Measurements from ENCODE around the gene TTLL13. TPM values are rescaled to one million over a fixed set of nuclear protein-coding genes. Genes with fewer than 3 reads are reported as not detected.

Gene TTLL13
- total RNA-seq, 2 donors from 2014 or later, result not detected

- DNase-seq (ENCODE audit: low spot score), result no peak
Measured at GRCh38 chr15:90219421-90220141, 29.8 kb upstream of the TTLL13 start.

GRCh38 chr15:90221246-90221900, 28.0 kb upstream of the TTLL13 start:
- peaks cover 55% of the 10 kb centered on the region for H3K36me3 ChIP-seq
- no peak overlapping the region for H3K4me3 ChIP-seq
- H3K27me3 ChIP-seq, result no peaks in the 10 kb centered on the region
- TF ChIP-seq CTCF (IDR thresholded peaks at IDR 0.05), result peak; percentile 66 to 88
- H3K9me3 ChIP-seq, result no peaks in the 10 kb centered on the region
- peak overlapping the region; percentile 48 to 62 for H3K27ac ChIP-seq
- H3K4me1 ChIP-seq, result peaks cover 0 to 12% of the 10 kb centered on the region in 2 donors
- peak; percentile 82 for DNase-seq (ENCODE audit: low spot score)

More at GRCh38 chr15:90219421-90220141, 29.8 kb upstream of the TTLL13 start:
- H3K27me3 ChIP-seq, result no peaks in the 10 kb centered on the region
- peaks cover 37% of the 10 kb centered on the region for H3K36me3 ChIP-seq
- H3K27ac ChIP-seq, result no peak overlapping the region
- peak; percentile 49 to 81 for TF ChIP-seq CTCF (IDR thresholded peaks at IDR 0.05)
- no peak overlapping the region for H3K4me3 ChIP-seq
- H3K9me3 ChIP-seq, result no peaks in the 10 kb centered on the region
- peaks cover 0 to 12% of the 10 kb centered on the region in 2 donors for H3K4me1 ChIP-seq

GRCh38 chr15:90222547-90222946, 26.8 kb upstream of the TTLL13 start:
- H3K9me3 ChIP-seq, result no peaks in the 10 kb centered on the region
- H3K36me3 ChIP-seq, result peaks cover 61% of the 10 kb centered on the region
- H3K27ac ChIP-seq, result no peak overlapping the region
- DNase-seq (ENCODE audit: low spot score), result no peak
- no peaks in the 10 kb centered on the region for H3K27me3 ChIP-seq
- H3K4me1 ChIP-seq, result peaks cover 0 to 12% of the 10 kb centered on the region in 2 donors
- no peak for TF ChIP-seq CTCF (IDR thresholded peaks at IDR 0.05)
- no peak overlapping the region for H3K4me3 ChIP-seq

- no peak for TF ChIP-seq CTCF (IDR thresholded peaks at IDR 0.05)
- H3K4me3 ChIP-seq, result no peak overlapping the region
- no peaks in the 10 kb centered on the region for H3K27me3 ChIP-seq
- no peak for DNase-seq (ENCODE audit: low spot score)
- peaks cover 0 to 12% of the 10 kb centered on the region in 2 donors for H3K4me1 ChIP-seq
- H3K9me3 ChIP-seq, result no peaks in the 10 kb centered on the region
- peaks cover 65% of the 10 kb centered on the region for H3K36me3 ChIP-seq
- H3K27ac ChIP-seq, result no peak overlapping the region
Measured at GRCh38 chr15:90223441-90224165, 25.8 kb upstream of the TTLL13 start.

- H3K27ac ChIP-seq, result no peak overlapping the region
- TF ChIP-seq CTCF (IDR thresholded peaks at IDR 0.05), result no peak
Measured at GRCh38 chr15:90225047-90225446, 24.3 kb upstream of the TTLL13 start.

More at GRCh38 chr15:90225047-90225446, 24.3 kb upstream of the TTLL13 start:
- Histone ChIP-seq H3K36me3 (peaks cover 80% of the 10 kb centered on the region), H3K4me3 (no peak overlapping the region), H3K9me3 (no peaks in the 10 kb centered on the region), H3K4me1 (peaks cover 0 to 25% of the 10 kb centered on the region in 2 donors), H3K27me3 (no peaks in the 10 kb centered on the region)
- DNase-seq (ENCODE audit: low spot score), result no peak

Measured in right atrium auricular region (tissue), 2 donors.